Heart left ventricle (tissue), 16 donors: ENCODE measurements around the gene TCEAL4. TPM values are rescaled to one million over a fixed set of nuclear protein-coding genes. Genes with fewer than 3 reads are reported as not detected.
A peak's percentile ranks its signal among the peaks of the same experiment; 100 is the strongest.
"Not testable (repeated sequence)": the region's sequence is repeated elsewhere in the genome, so short reads cannot be mapped to it uniquely, and the experiment has no call there.

Source experiments
- ATAC-seq, 4 donors: fragments of 200-7000 bp; cut with Tn5 transposase; one replicate each; pipeline ENCODE4 v1.9.1; 2020 to 2022; ENCODE audit warnings: moderate library complexity in 4 of 4, mild to moderate bottlenecking in 3 of 4, moderate number of reproducible peaks in 1 of 4
- DNase-seq, 5 donors: peaks; one replicate each; pipeline ENCODE4 v3.0.0-alpha.2; 2020
- H3K27ac ChIP-seq, 12 donors: fragments of 200-600 bp; sonication (generic) in 4 of 12; one replicate each; pipeline versions ENCODE4 v1.5.0 to v1.8.0; 2016 to 2022; ENCODE audit warnings: mild to moderate bottlenecking in 2 of 12
- H3K27me3 ChIP-seq, 9 donors: fragments of 200-600 bp; sonication (generic) in 2 of 9; one replicate each; pipeline versions ENCODE4 v1.5.1 to v1.8.0; 2016 to 2022; ENCODE audit warnings: mild to moderate bottlenecking in 3 of 9
- H3K36me3 ChIP-seq, 9 donors: fragments of 200-600 bp; sonication (generic) in 2 of 9; one replicate each; pipeline versions ENCODE4 v1.5.0 to v1.8.0; 2018 to 2022; ENCODE audit warnings: mild to moderate bottlenecking in 2 of 9
- H3K4me1 ChIP-seq, 12 donors: fragments of 200-600 bp; sonication (generic) in 4 of 12; one replicate each; pipeline versions ENCODE4 v1.5.0 to v1.8.0; 2016 to 2022; ENCODE audit warnings: mild to moderate bottlenecking in 3 of 12
- H3K4me3 ChIP-seq, 12 donors: fragments of 200-600 bp; sonication (generic) in 4 of 12; one replicate each; pipeline versions ENCODE4 v1.5.0 to v1.8.0; 2017 to 2022; ENCODE audit warnings: mild to moderate bottlenecking in 9 of 12, moderate library complexity in 4 of 12
- H3K9me3 ChIP-seq, 12 donors: fragments of 200-600 bp; sonication (generic) in 4 of 12; one replicate each; pipeline versions ENCODE4 v1.5.0 to v1.8.0; 2016 to 2022; ENCODE audit warnings: mild to moderate bottlenecking in 1 of 12
- POLR2A ChIP-seq, 2 donors: fragments of 450-650 bp; IDR thresholded peaks; one replicate each; pipeline ENCODE4 v1.6.1; 2017; ENCODE audit warnings: antibody characterized with exemption in 2 of 2, mild to moderate bottlenecking in 2 of 2, moderate library complexity in 2 of 2
- WGBS, 4 donors: extraction: QIAGEN DNeasy Blood & Tissue Kit in 2 of 4; methylation state at CpG; one replicate each; pipeline versions ENCODE4 v1.1.5 to v1.1.7; 2013 to 2018; 5-methylcytosine and 5-hydroxymethylcytosine counted together
- intact Hi-C, 10 donors: fragments of 100-400 bp; cut with DNase I; formaldehyde crosslinking; loops; one replicate each; pipeline versions ENCODE4 v1.11.1 to v1.14.2; 2022
- polyA plus RNA-seq, 2 donors: library from polyadenylated mRNA; stranded (reverse); fragments of 200-250 nt; gene quantifications; one replicate each; pipeline ENCODE4 v1.2.3, GENCODE V29; 2013
- total RNA-seq, 9 donors: library from RNA; depleted of rRNA in 2 of 9; stranded (reverse); fragments of >200 nt in 2 of 9; fragmentation: NEBNext Ultra II Directional in 3 of 9; extraction: Animal tissue kit (Norgen Biotek cat#: 25700) in 3 of 9; gene quantifications; one replicate each; pipeline versions ENCODE4 v1.1.0 to v1.2.4, GENCODE V29; 2016 to 2023
- TF ChIP-seq, protein P1 (sequence below), 12 donors: fragments of 200-600 bp; sonication (generic) in 4 of 12; IDR thresholded peaks; one replicate each; pipeline versions ENCODE4 v1.5.0 to v1.8.0; 2018 to 2022; ENCODE audit warnings: antibody characterized with exemption in 12 of 12, mild to moderate bottlenecking in 5 of 12
- donor health status: ischemic (EF 13 %, LVEDD 7.1; RV severe dilation, severe dysfunction).
- donor health status: healthy with polysubstance abuse.
- donor health status: DM: no; HTN: yes; CAD: no.
- donor health status: DM: no; HTN: no; CAD: no.
- donor health status: ischemic (EF 25% LVEDD 6.9; RV normal size, moderate dysfunction).
- donor health status: ischemic (EF 25% LVEDD 5.7; RV mildly dilated, moderate dysfunction).
- donor health status: healthy.
- donor health status: DM: yes; HTN: yes; CAD: no.
- donor health status: ischemic (EF 35%, LVEDD 5.7; RV mildly dilated, moderate dysfunction).
- donor health status: nonischemic (EF 11% LVEDD 7.7; RV severe dilation, severe dysfunction).
- donor health status: DM: yes; HTN: yes; CAD: no.
- donor health status: PGD.
- donor health status: ischemic (EF 29% LVEDD 5.4; RV normal size, mild dysfunction).
- donor health status: nonischemic (EF 23%, LVEDD 6.1; RV moderate dilation, normal function).

Gene TCEAL4
- total and polyA plus RNA-seq, 11 donors: 50.9 to 176 (median 67.9) TPM

DNA sequence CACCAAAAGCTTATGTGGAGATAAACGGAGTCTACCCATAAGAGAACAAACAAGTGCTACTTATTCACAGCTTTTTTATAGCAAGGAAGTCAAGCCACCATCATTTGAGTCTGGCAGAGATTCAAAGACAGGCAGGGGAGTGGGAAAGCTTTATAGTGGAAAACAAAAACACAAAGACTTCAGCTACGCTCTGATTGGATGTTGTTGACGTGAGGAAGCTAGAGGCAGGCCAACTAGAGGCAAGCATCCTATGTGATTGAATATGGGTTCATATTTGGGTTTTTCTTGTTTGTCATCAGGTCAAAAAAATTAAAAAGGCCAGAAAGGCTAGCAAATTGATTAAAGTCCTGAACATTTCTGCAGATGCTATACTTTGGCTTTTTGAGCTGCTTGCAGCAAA, 719 bp upstream of the TCEAL4 start:
- ATAC-seq (no peak), DNase-seq (no peak)
- Histone ChIP-seq H3K4me1 (peaks cover 0 to 18% (median 0%) of the 10 kb centered on the region in 12 donors), H3K36me3 (peaks cover 0 to 22% (median 0%) of the 10 kb centered on the region in 9 donors), H3K9me3 (peaks cover 0 to 21% (median 0%) of the 10 kb centered on the region in 12 donors), H3K4me3 (peak overlapping the region in 5 of 12 donors; percentile 68 to 93 (median 74)), H3K27ac (no peak overlapping the region), H3K27me3 (peaks cover 0 to 12% (median 0%) of the 10 kb centered on the region in 9 donors)
- TF ChIP-seq, protein P1, sequence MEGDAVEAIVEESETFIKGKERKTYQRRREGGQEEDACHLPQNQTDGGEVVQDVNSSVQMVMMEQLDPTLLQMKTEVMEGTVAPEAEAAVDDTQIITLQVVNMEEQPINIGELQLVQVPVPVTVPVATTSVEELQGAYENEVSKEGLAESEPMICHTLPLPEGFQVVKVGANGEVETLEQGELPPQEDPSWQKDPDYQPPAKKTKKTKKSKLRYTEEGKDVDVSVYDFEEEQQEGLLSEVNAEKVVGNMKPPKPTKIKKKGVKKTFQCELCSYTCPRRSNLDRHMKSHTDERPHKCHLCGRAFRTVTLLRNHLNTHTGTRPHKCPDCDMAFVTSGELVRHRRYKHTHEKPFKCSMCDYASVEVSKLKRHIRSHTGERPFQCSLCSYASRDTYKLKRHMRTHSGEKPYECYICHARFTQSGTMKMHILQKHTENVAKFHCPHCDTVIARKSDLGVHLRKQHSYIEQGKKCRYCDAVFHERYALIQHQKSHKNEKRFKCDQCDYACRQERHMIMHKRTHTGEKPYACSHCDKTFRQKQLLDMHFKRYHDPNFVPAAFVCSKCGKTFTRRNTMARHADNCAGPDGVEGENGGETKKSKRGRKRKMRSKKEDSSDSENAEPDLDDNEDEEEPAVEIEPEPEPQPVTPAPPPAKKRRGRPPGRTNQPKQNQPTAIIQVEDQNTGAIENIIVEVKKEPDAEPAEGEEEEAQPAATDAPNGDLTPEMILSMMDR (IDR thresholded peaks at IDR 0.05): no peak
- no peak for TF ChIP-seq POLR2A (IDR thresholded peaks at IDR 0.05)
- 67 to 79% (median 70%) methylated on average over 3 of the region's 3 CpGs for WGBS, 4 donors
- intact Hi-C loops: loop anchor here in 2 of 10 donors (2.0 to 10.0 kb wide), 2 partner anchors 44 to 100 kb away; partner anchors contain the start of genes MORF4L2 (in 1 of the 2) and TCEAL1 (in 1 of the 2)

DNA sequence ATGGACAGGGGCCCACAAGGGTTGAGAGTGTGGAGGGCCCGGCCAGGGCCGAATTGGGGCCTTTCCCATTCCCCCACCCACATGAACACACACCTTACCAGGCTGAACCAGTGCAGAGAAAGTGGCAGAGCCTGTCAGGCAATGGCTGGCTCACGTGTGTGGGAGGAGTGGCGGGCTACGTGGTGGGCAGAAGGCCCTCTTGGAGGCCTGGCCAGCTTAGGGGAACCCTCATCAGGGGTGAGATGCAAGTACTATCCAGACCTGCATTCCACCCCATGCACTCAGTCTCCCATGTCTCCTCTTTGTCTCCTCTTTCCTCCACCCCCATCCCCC, 965 bp downstream of the TCEAL4 start:
- H3K36me3 ChIP-seq: peaks cover 0 to 34% (median 0%) of the 10 kb centered on the region in 9 donors
- peak in 2 of 5 donors; percentile 8 to 30 for DNase-seq
- 7 to 23% (median 10%) methylated on average over 2 to 5 of the region's 5 CpGs for WGBS, 4 donors
- peak overlapping the region; percentile 62 to 89 (median 84) for H3K27ac ChIP-seq
- H3K4me3 ChIP-seq: peak overlapping the region; percentile 42 to 93 (median 66)
- TF ChIP-seq, protein P1 (IDR thresholded peaks at IDR 0.05): no peak
- no peak for TF ChIP-seq POLR2A (IDR thresholded peaks at IDR 0.05)
- peak; percentile 43 to 78 (median 68) for ATAC-seq
- peaks cover 0 to 18% (median 0%) of the 10 kb centered on the region in 12 donors for H3K4me1 ChIP-seq
- H3K9me3 ChIP-seq: peaks cover 0 to 21% (median 0%) of the 10 kb centered on the region in 12 donors
- intact Hi-C loops: loop anchor here in 2 of 10 donors (5.0 to 10.0 kb wide), 2 partner anchors 99 to 101 kb away; partner anchors contain the start of gene MORF4L2 (in 2 of the 2)
- H3K27me3 ChIP-seq: no peaks in the 10 kb centered on the region

DNA sequence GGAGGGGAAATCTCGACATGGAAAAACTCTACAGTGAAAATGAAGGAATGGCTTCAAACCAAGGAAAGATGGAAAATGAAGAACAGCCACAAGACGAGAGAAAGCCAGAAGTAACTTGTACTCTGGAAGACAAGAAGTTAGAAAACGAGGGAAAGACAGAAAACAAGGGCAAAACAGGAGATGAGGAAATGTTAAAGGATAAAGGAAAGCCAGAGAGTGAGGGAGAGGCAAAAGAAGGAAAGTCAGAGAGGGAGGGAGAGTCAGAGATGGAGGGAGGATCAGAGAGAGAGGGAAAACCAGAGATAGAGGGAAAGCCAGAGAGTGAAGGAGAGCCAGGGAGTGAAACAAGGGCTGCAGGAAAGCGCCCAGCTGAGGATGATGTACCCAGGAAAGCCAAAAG, 1.3 kb downstream of the TCEAL4 start:
- no peak for TF ChIP-seq POLR2A (IDR thresholded peaks at IDR 0.05)
- TF ChIP-seq, protein P1 (IDR thresholded peaks at IDR 0.05): no peak
- 50 to 71% (median 55%) methylated on average over 4 of the region's 4 CpGs for WGBS, 4 donors
- H3K27me3 ChIP-seq: no peaks in the 10 kb centered on the region
- intact Hi-C loops: loop anchor here in 2 of 10 donors (5.0 to 10.0 kb wide), 2 partner anchors 98 to 101 kb away; partner anchors contain the start of gene MORF4L2 (in 2 of the 2)
- no peak for DNase-seq
- ATAC-seq: no peak
- H3K4me1 ChIP-seq: peaks cover 0 to 18% (median 0%) of the 10 kb centered on the region in 12 donors
- H3K36me3 ChIP-seq: peaks cover 0 to 38% (median 0%) of the 10 kb centered on the region in 9 donors
- H3K4me3 ChIP-seq: peak overlapping the region in 9 of 12 donors; percentile 61 to 93 (median 69)
- peaks cover 0 to 21% (median 0%) of the 10 kb centered on the region in 12 donors for H3K9me3 ChIP-seq
- peak overlapping the region in 5 of 12 donors; percentile 80 to 89 (median 86) for H3K27ac ChIP-seq

DNA sequence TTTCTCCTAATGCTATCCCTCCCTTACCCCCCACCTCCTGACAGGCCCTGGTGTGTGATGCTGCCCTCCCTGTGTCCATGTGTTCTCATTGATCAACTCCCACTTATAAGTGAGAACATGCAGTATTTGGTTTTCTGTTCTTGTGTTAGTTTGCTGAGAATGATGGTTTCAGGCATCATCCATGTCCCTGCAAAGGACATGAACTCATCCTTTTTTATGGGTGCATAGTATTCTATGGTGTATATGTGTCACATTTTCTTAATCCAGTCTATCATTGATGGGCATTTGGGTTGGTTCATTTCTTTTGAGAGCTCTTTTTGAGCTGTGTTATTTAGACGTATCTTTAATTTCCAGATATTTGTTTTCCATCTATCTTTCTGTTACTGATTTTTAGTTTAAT, 7.0 kb downstream of the TCEAL4 start:
- intact Hi-C loops: not testable (repeated sequence)

DNA sequence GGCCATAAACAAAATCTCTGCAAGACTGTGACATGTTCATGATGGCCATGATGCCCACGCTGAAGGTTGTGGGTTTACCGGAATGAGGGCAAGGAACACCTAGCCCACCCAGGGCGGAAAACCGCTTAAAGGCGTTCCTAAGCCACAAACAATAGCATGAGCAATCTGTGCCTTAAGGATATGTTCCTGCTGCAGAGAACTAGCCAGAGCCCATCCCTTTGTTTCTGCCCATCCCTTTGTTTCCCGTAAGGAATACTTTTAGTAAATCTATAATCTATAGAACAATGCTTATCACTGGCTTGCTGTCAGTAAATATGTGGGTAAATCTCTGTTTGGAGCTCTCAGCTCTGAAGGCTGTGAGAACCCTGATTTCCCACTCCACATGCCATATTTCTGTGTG, 9.9 kb downstream of the TCEAL4 start:
- H3K9me3 ChIP-seq, DNase-seq, H3K4me3 ChIP-seq, H3K27ac ChIP-seq, intact Hi-C loops, H3K4me1 ChIP-seq, ATAC-seq, H3K27me3 ChIP-seq: not testable (repeated sequence)
- peaks cover 0 to 41% (median 0%) of the 10 kb centered on the region in 9 donors for H3K36me3 ChIP-seq
- WGBS, 4 donors: 90 to 98% (median 98%) methylated on average over 6 of the region's 6 CpGs

More for the DNA sequence above, 7.0 kb downstream of the TCEAL4 start:
- 95 to 100% (median 99%) methylated on average over 1 of the region's 1 CpG for WGBS, 4 donors
- not testable (repeated sequence) for H3K9me3 ChIP-seq, DNase-seq, H3K27ac ChIP-seq, H3K4me3 ChIP-seq, H3K4me1 ChIP-seq, ATAC-seq, H3K27me3 ChIP-seq
- H3K36me3 ChIP-seq: peaks cover 0 to 53% (median 0%) of the 10 kb centered on the region in 9 donors
